ENCODE results near the gene RAMP2. TPM values are rescaled to one million over a fixed set of nuclear protein-coding genes. Genes with fewer than 3 reads are reported as not detected.

The RAMP2 gene
- total RNA-seq, 4 donors from 2014 or later: 4.7 to 23.3 (median 11.8) TPM; not detected in 1

- Histone ChIP-seq H3K36me3 (peaks cover 0 to 22% (median 5%) of the 10 kb centered on the region in 3 donors), H3K27me3 (no peaks in the 10 kb centered on the region), H3K9me3 (no peaks in the 10 kb centered on the region), H3K4me3 (no peak overlapping the region), H3K27ac (peak overlapping the region in 3 of 4 donors; percentile 25 to 88 (median 87)), H3K4me1 (peaks cover 29 to 40% (median 29%) of the 10 kb centered on the region in 3 donors)
- intact Hi-C loops (cut with DNase I): no loop called here
- DNase-seq: no peak
- WGBS, 2 donors: 78 to 81% methylated on average over 7 of the region's 10 CpGs
- TF ChIP-seq POLR2A (IDR thresholded peaks at IDR 0.05): no peak
- TF ChIP-seq, protein P1, sequence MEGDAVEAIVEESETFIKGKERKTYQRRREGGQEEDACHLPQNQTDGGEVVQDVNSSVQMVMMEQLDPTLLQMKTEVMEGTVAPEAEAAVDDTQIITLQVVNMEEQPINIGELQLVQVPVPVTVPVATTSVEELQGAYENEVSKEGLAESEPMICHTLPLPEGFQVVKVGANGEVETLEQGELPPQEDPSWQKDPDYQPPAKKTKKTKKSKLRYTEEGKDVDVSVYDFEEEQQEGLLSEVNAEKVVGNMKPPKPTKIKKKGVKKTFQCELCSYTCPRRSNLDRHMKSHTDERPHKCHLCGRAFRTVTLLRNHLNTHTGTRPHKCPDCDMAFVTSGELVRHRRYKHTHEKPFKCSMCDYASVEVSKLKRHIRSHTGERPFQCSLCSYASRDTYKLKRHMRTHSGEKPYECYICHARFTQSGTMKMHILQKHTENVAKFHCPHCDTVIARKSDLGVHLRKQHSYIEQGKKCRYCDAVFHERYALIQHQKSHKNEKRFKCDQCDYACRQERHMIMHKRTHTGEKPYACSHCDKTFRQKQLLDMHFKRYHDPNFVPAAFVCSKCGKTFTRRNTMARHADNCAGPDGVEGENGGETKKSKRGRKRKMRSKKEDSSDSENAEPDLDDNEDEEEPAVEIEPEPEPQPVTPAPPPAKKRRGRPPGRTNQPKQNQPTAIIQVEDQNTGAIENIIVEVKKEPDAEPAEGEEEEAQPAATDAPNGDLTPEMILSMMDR (IDR thresholded peaks at IDR 0.05): no peak
These were observed 34.4 kb downstream of the RAMP2 start for GRCh38 chr17:42795465-42795864.

GRCh38 chr17:42796066-42796758 lies 35.2 kb downstream of the RAMP2 start:
- TF ChIP-seq, protein P1 (IDR thresholded peaks at IDR 0.05): no peak
- TF ChIP-seq POLR2A (IDR thresholded peaks at IDR 0.05): no peak
- 89 to 92% methylated on average over 14 to 17 of the region's 18 CpGs for WGBS, 2 donors
- Histone ChIP-seq H3K27ac (peak overlapping the region in 3 of 4 donors; percentile 87 to 90 (median 88)), H3K9me3 (no peaks in the 10 kb centered on the region), H3K27me3 (no peaks in the 10 kb centered on the region), H3K4me1 (peaks cover 29 to 40% (median 29%) of the 10 kb centered on the region in 3 donors), H3K36me3 (peaks cover 0 to 22% (median 5%) of the 10 kb centered on the region in 3 donors), H3K4me3 (no peak overlapping the region)
- intact Hi-C loops (cut with DNase I): no loop called here
- no peak for DNase-seq

DNA sequence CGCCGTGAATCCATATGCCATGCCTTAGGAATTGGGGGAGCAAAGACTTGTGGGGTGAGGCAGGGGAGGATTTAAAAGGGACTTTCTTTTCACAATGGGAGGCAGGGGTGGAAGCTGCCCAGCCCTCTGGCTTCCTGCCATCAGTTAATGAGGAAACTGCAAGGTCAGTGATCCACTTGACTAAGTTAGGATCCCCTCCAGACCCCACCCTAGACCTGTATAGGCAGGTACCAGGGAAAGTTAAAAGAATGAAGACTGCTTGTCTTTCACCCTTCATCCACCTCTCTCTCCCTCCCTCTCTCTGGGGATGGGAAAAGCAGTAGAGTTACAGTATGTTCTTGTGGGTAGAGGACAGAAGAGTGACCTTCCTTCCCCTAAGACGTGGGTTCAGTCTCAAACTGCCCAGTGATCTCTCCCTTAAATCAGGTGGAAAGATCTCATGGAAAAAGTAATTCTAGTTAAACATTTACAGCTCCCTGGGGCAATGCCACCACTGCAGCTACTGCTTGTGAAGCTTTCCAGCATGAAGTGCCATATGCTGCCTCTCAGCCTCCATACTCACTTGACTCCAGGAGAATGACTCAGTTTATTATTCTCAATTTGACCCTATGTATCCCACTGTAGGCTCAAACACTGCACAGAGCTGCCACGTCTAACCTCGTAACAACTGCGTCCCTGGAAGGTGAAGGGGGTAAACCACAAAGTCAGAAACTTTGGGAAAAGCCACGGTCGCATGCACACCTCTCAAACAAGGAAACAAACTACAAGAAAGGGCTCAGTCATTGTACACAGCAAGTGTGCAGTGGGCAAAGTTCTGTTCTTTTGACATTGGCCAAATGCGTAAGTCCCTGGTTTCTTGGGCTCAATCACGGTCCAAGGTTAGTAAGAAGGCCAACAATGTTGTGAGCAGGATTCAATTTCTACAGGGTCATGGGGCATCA lies 36.3 kb downstream of the RAMP2 start:
- Histone ChIP-seq H3K9me3 (no peaks in the 10 kb centered on the region), H3K27me3 (no peaks in the 10 kb centered on the region), H3K4me1 (peaks cover 29 to 40% (median 29%) of the 10 kb centered on the region in 3 donors), H3K4me3 (peak overlapping the region; percentile 73 to 92 (median 84)), H3K27ac (peak overlapping the region; percentile 84 to 90 (median 88)), H3K36me3 (peaks cover 0 to 22% (median 5%) of the 10 kb centered on the region in 3 donors)
- no peak for DNase-seq
- 53 to 70% methylated on average over 8 to 10 of the region's 10 CpGs for WGBS, 2 donors
- no peak for TF ChIP-seq POLR2A (IDR thresholded peaks at IDR 0.05)
- TF ChIP-seq, protein P1 (IDR thresholded peaks at IDR 0.05): no peak
- intact Hi-C loops (cut with DNase I): no loop called here

- peak overlapping the region; percentile 73 to 92 (median 84) for H3K4me3 ChIP-seq
- no peak for TF ChIP-seq POLR2A (IDR thresholded peaks at IDR 0.05)
- TF ChIP-seq, protein P1 (IDR thresholded peaks at IDR 0.05): no peak
- peak overlapping the region; percentile 84 to 90 (median 88) for H3K27ac ChIP-seq
- no peaks in the 10 kb centered on the region for H3K9me3 ChIP-seq
- 15% methylated on average over 8 to 10 of the region's 10 CpGs for WGBS, 2 donors
- no peak for DNase-seq
- intact Hi-C loops (cut with DNase I): no loop called here
- H3K4me1 ChIP-seq: peaks cover 29 to 40% (median 29%) of the 10 kb centered on the region in 3 donors
- no peaks in the 10 kb centered on the region for H3K27me3 ChIP-seq
- H3K36me3 ChIP-seq: peaks cover 0 to 22% (median 5%) of the 10 kb centered on the region in 3 donors
These were observed 37.0 kb downstream of the RAMP2 start for GRCh38 chr17:42798011-42798382.

Measured in esophagus squamous epithelium (tissue), 5 donors.